Upper lobe of left lung (tissue), 4 donors: ENCODE data around the gene C7orf33.

ENCODE experiments used
- CTCF ChIP-seq, 6 experiments: fragments of 450-650 bp in 4 of 6; fragments of 200-600 bp in 2 of 6; sonication (generic) in 2 of 6; IDR thresholded peaks; one replicate each; pipeline ENCODE4 v1.5.1; 2016 to 2019; ENCODE audit warnings: antibody characterized with exemption in 6 of 6
- POLR2A ChIP-seq, 4 donors: fragments of 450-650 bp; IDR thresholded peaks; one replicate each; pipeline ENCODE4 v1.5.1; 2016 to 2017; ENCODE audit warnings: antibody characterized with exemption in 4 of 4, mild to moderate bottlenecking in 2 of 4
- POLR2AphosphoS5 ChIP-seq, 2 donors: sonication (generic); formaldehyde crosslinking; IDR thresholded peaks; one replicate each; pipeline ENCODE4 v1.5.1; 2017; ENCODE audit warnings: antibody characterized with exemption in 2 of 2

GRCh38 chr7:148561099-148561498 is 29.5 kb upstream of the C7orf33 start:
- TF ChIP-seq CTCF (IDR thresholded peaks at IDR 0.05) (no peak), POLR2AphosphoS5 (IDR thresholded peaks at IDR 0.05) (no peak), POLR2A (IDR thresholded peaks at IDR 0.05) (no peak)
